OCI-LY7 (cell line): ENCODE data around the gene MCF2L2. TPM values are rescaled to one million over a fixed set of nuclear protein-coding genes. Genes with fewer than 3 reads are reported as not detected.
"Not testable (repeated sequence)": the region's sequence is repeated elsewhere in the genome, so short reads cannot be mapped to it uniquely, and the experiment has no call there.

Experiments used
- Bru-seq: library from RNA; stranded (reverse); fragments of 400-500 nt; gene quantifications from one replicate; lab custom pipeline; 2021; lab: Mats Ljungman, UMichigan
- BruChase-seq, 2 experiments: library from RNA; stranded (reverse); fragments of 400-500 nt; gene quantifications; one replicate each; lab custom pipeline; 2021; lab: Mats Ljungman, UMichigan
- BruUV-seq: library from RNA; stranded (reverse); fragments of 400-500 nt; replicated peaks from 2 replicates; lab custom pipeline; 2021; lab: Mats Ljungman, UMichigan
- CTCF ChIA-PET: fragments of 300-600 bp; sonication (Branson Sonifier 250); formaldehyde crosslinking; loops from one replicate; lab custom pipeline; 2022; ENCODE audit warnings: antibody characterized with exemption; ENCODE audit not compliant: unreplicated experiment; lab: Charles Lee
- POLR2A ChIA-PET: fragments of 300-600 bp; sonication (Branson Sonifier 250); formaldehyde crosslinking; loops from one replicate; lab custom pipeline; 2022; ENCODE audit warnings: antibody characterized with exemption; lab: Charles Lee
- DNase-seq: peaks from one replicate; pipeline ENCODE4 v3.0.0-alpha.2; 2015; ENCODE audit warnings: low spot score
- H2AFZ ChIP-seq: fragments of 200-600 bp; sonication (generic), shearing (Covaris generic); 2 replicates; pipeline ENCODE4 v1.6.1; 2014; ENCODE audit warnings: mild to moderate bottlenecking, antibody characterized with exemption, low read length, moderate library complexity
- H3K27ac ChIP-seq: fragments of 200-600 bp; sonication (generic); 2 replicates; pipeline ENCODE4 v1.5.1; 2014; ENCODE audit warnings: mixed run types, low read depth, mild to moderate bottlenecking, moderate library complexity, low read length, inconsistent platforms; ENCODE audit not compliant: poor library complexity, severe bottlenecking
- H3K36me3 ChIP-seq: fragments of 200-600 bp; sonication (generic); 2 replicates; pipeline ENCODE4 v1.6.1; 2014; ENCODE audit warnings: mild to moderate bottlenecking, antibody characterized with exemption, low read length, moderate library complexity, mixed read lengths; ENCODE audit not compliant: insufficient read depth
- H3K4me1 ChIP-seq: fragments of 200-600 bp; sonication (generic); 2 replicates; pipeline ENCODE4 v1.5.1; 2014; ENCODE audit warnings: mild to moderate bottlenecking, low read length; ENCODE audit not compliant: insufficient read depth, poor library complexity, severe bottlenecking
- H3K4me2 ChIP-seq: fragments of 200-600 bp; sonication (generic); 2 replicates; pipeline ENCODE4 v1.6.1; 2014; ENCODE audit warnings: mild to moderate bottlenecking, low read length
- H3K4me3 ChIP-seq: fragments of 200-600 bp; sonication (generic); 2 replicates; pipeline ENCODE4 v1.5.1; 2014; ENCODE audit warnings: mild to moderate bottlenecking, low read depth, low read length; ENCODE audit not compliant: poor library complexity, severe bottlenecking
- H3K79me2 ChIP-seq: fragments of 200-600 bp; sonication (generic); 2 replicates; pipeline ENCODE4 v1.6.1; 2016; ENCODE audit warnings: low read depth, mild to moderate bottlenecking, low read length, moderate library complexity, mixed read lengths; ENCODE audit not compliant: insufficient read depth
- H3K9me2 ChIP-seq: fragments of 200-600 bp; sonication (generic); 2 replicates; pipeline ENCODE4 v1.6.1; 2016; ENCODE audit warnings: mild to moderate bottlenecking, low read length, mixed read lengths; ENCODE audit not compliant: insufficient read depth
- H3K9me3 ChIP-seq: fragments of 200-600 bp; sonication (generic); 2 replicates; pipeline ENCODE4 v1.6.1; 2014; ENCODE audit warnings: mild to moderate bottlenecking, mixed run types, low read length, mixed read lengths
- H4K20me1 ChIP-seq: fragments of 200-600 bp; sonication (generic); 2 replicates; pipeline ENCODE4 v1.6.1; 2014; ENCODE audit warnings: mild to moderate bottlenecking, antibody characterized with exemption, low read length, moderate library complexity, mixed read lengths; ENCODE audit not compliant: insufficient read depth
- EZH2phosphoT487 ChIP-seq: fragments of 200-600 bp; sonication (generic); IDR thresholded peaks from 2 replicates; pipeline ENCODE4 v1.6.1; 2018; ENCODE audit warnings: low read depth, borderline replicate concordance, mild to moderate bottlenecking, mixed run types, antibody characterized with exemption, low read length, moderate library complexity, mixed read lengths
- intact Hi-C: fragments of 100-400 bp; cut with micrococcal nuclease; formaldehyde crosslinking; loops from one replicate; pipeline ENCODE4 v1.10.0; 2022; ENCODE audit not compliant: unreplicated experiment
- long read RNA-seq: library from polyadenylated mRNA; stranded (forward); transcript quantifications from one replicate; pipeline ENCODE4 v2.0.0, GENCODE V29; 2022
- total RNA-seq, 2 experiments: library from RNA; depleted of rRNA in 1 of 2; stranded (reverse); fragments of >200 nt in 1 of 2; shearing (Covaris generic) in 1 of 2; gene quantifications; 2 replicates each; pipeline ENCODE4 v1.2.3, GENCODE V29; 2014 to 2022
- TF ChIP-seq, protein P1 (sequence below): fragments of 200-600 bp; sonication (generic); conservative IDR thresholded peaks from 2 replicates; pipeline ENCODE4 v1.5.1; 2014; ENCODE audit warnings: mild to moderate bottlenecking, antibody characterized with exemption, low read length, moderate library complexity, mixed read lengths

Gene MCF2L2, protein sequence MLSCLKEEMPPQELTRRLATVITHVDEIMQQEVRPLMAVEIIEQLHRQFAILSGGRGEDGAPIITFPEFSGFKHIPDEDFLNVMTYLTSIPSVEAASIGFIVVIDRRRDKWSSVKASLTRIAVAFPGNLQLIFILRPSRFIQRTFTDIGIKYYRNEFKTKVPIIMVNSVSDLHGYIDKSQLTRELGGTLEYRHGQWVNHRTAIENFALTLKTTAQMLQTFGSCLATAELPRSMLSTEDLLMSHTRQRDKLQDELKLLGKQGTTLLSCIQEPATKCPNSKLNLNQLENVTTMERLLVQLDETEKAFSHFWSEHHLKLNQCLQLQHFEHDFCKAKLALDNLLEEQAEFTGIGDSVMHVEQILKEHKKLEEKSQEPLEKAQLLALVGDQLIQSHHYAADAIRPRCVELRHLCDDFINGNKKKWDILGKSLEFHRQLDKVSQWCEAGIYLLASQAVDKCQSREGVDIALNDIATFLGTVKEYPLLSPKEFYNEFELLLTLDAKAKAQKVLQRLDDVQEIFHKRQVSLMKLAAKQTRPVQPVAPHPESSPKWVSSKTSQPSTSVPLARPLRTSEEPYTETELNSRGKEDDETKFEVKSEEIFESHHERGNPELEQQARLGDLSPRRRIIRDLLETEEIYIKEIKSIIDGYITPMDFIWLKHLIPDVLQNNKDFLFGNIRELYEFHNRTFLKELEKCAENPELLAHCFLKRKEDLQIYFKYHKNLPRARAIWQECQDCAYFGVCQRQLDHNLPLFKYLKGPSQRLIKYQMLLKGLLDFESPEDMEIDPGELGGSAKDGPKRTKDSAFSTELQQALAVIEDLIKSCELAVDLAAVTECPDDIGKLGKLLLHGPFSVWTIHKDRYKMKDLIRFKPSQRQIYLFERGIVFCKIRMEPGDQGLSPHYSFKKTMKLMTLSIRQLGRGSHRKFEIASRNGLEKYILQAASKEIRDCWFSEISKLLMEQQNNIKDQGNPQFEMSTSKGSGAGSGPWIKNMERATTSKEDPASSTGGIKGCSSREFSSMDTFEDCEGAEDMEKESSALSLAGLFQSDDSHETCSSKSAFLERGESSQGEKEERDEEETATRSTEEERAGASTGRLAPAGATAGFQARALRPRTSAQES
- total RNA-seq (2014; rRNA removed; shearing (Covaris generic)) (4.9 and 6.6 TPM in 2 replicates), total RNA-seq (2022) (8.0 and 8.1 TPM in 2 replicates), Bru-seq, nascent RNA (percentile 51 among the genes with signal in this experiment), BruChase-seq, experiment 1, labeled RNA remaining after a 6-hour chase (percentile 51 among the genes with signal in this experiment), BruChase-seq, experiment 2, labeled RNA remaining after a 2-hour chase (percentile 51 among the genes with signal in this experiment)
- long read RNA-seq, partial matches to known transcripts = 5 of 14 reads
- long read RNA-seq, other reads (novel, unspliced or antisense) = 9 of 14 reads

DNA sequence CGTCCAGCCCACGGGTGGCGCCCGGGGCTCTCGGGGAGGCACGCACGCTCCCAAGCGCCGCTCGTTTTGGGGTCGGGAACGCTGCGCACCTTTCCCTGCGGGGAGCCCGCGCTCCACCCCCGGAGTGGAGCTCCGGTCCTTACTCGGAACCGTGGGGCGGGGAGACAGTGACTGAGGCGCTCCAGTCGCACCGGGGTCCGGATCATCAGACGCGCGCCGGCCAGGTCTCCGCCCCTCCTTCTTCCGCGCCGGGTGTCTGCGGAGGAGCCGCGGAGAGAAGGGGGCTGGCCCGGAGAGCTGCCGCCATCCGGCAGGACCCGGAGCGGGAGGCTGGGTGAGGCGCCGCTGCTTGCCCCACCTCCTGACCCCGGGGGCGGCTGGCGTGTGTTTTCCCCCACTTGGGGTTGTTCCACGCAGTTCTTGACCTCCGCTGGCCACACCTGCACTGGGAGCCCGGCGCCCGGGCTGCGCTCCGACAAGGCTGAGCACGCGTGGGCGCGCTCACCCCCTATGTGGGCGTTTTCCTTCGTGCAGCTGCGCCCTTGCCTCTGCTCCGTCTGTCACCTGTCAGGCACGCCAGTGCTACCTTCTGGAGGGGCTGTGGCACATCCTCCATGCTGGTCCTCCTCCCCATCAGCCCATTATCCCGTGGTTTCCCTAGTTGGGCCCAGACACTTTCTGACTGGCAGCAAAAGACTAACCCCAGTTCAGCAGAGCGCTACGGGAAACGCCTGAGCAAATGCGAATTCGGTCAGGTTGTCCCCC is at the start of gene MCF2L2:
Gene MCF2L2, minus strand, starts transcription at position 173 of the 765 bp plus-strand sequence. CDS start 642 bp downstream, outside the sequence.
- Histone ChIP-seq H3K4me3 (peak within 1 kb of the TSS; percentile 71), H2AFZ (peak within 1 kb of the TSS; percentile 77), H3K9me2 (no peaks in the 10 kb centered on the region), H3K9me3 (no peaks in the 10 kb centered on the region), H3K4me2 (peak within 1 kb of the TSS; percentile 78), H3K79me2 (no peaks in the 10 kb centered on the region), H3K4me1 (peaks cover 15% of the 10 kb centered on the region), H3K27ac (peak within 1 kb of the TSS; percentile 7), H4K20me1 (no peaks in the 10 kb centered on the region), H3K36me3 (no peaks in the 10 kb centered on the region)
- ChIA-PET CTCF (interaction anchor here (0.6 kb wide), 2 partner anchors 18 to 85 kb away, joined by 3 read pairs; no protein-coding TSS in a partner anchor), POLR2A (interaction anchor here (0.8 to 1.2 kb wide), 3 partner anchors 10 to 19 kb away, joined by 3 read pairs; no protein-coding TSS in a partner anchor)
- peak; percentile 81 for DNase-seq
- no TSS peak for BruUV-seq
- TF ChIP-seq EZH2phosphoT487 = no peak
- TF ChIP-seq, protein P1, sequence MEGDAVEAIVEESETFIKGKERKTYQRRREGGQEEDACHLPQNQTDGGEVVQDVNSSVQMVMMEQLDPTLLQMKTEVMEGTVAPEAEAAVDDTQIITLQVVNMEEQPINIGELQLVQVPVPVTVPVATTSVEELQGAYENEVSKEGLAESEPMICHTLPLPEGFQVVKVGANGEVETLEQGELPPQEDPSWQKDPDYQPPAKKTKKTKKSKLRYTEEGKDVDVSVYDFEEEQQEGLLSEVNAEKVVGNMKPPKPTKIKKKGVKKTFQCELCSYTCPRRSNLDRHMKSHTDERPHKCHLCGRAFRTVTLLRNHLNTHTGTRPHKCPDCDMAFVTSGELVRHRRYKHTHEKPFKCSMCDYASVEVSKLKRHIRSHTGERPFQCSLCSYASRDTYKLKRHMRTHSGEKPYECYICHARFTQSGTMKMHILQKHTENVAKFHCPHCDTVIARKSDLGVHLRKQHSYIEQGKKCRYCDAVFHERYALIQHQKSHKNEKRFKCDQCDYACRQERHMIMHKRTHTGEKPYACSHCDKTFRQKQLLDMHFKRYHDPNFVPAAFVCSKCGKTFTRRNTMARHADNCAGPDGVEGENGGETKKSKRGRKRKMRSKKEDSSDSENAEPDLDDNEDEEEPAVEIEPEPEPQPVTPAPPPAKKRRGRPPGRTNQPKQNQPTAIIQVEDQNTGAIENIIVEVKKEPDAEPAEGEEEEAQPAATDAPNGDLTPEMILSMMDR = peak; percentile 24; the same call in 1 of the 2 replicates
- intact Hi-C loops = loop anchor here (5.0 kb wide), 1 partner anchor 934 kb away; the partner anchor contains the start of genes CLCN2 and POLR2H

DNA sequence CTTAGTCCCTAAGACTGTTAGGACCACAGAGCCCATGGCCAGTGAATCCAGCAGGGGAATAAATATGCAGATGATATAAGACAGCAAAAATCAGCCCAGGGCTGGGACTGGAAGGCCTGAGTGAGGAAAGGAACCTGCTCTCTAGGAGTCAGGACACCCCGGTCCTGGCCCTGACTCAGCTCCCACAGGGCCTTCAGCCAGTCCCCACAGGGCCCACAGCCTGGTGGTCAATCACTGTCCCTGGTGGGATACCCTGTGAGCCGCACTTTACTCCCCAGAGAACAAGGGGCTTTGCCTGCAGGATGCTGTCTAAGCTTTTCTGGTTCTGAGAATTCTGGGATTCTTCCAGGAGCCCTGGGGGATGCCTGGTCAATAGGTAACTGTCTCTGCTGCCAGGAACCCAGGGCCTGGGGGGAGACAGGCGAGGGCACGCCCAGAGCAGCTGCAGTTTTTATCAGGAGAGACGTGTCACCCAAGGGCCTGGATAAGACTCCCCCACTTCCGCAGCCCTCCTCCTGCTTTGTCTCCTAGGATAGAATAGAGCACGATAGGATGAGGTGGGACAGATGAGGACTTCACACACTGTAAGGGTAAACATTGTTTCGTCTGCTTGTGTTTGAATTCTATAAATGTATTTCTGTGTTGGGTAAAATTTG is 49.5 kb upstream of the MCF2L2 start:
- H4K20me1 ChIP-seq = no peaks in the 10 kb centered on the region
- no peak overlapping the region for H3K4me2 ChIP-seq
- no peak for DNase-seq
- TF ChIP-seq, protein P1 = no peak
- no peak for TF ChIP-seq EZH2phosphoT487
- H3K9me2 ChIP-seq = no peaks in the 10 kb centered on the region
- no peak overlapping the region for H3K27ac ChIP-seq
- intact Hi-C loops = no loop called here
- H3K9me3 ChIP-seq = no peaks in the 10 kb centered on the region
- ChIA-PET CTCF (no interaction called here), POLR2A (interaction anchor here (0.6 to 0.7 kb wide), 2 partner anchors 584 to 1491 kb away, joined by 3 to 4 read pairs; no protein-coding TSS in a partner anchor)
- no peak overlapping the region for H3K4me3 ChIP-seq
- no TSS peak for BruUV-seq
- H3K79me2 ChIP-seq = no peaks in the 10 kb centered on the region
- H2AFZ ChIP-seq = no peak overlapping the region
- no peaks in the 10 kb centered on the region for H3K36me3 ChIP-seq
- peaks cover 28% of the 10 kb centered on the region for H3K4me1 ChIP-seq

DNA sequence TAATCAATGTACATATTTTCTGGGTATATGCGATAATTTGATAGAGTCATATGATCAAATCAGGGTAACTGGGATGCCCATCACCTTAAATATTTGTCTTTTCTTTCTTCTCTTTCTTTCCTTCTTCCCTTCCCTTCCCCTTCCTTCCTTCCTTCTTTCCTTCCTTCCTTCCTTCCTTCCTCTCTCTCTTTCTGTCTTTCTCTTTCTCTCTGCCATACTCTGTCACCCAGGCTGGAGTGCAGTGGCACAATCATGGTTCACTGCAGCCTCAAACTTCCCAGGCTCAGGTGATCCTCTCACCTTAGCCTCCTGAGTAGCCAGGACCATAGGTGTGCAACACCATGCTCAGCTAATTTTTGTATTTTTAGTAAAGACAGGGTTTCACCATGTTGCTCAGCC is 47.3 kb upstream of the MCF2L2 start:
- H3K79me2 ChIP-seq, H3K4me3 ChIP-seq, H3K9me2 ChIP-seq, H2AFZ ChIP-seq, DNase-seq, BruUV-seq, H4K20me1 ChIP-seq, H3K4me2 ChIP-seq, H3K36me3 ChIP-seq, intact Hi-C loops, H3K27ac ChIP-seq, H3K9me3 ChIP-seq: not testable (repeated sequence)
- ChIA-PET POLR2A (interaction anchor here (0.5 to 1.5 kb wide), 7 partner anchors 10 to 345 kb away, joined by 3 to 7 read pairs (median 4); no protein-coding TSS in a partner anchor), CTCF (interaction anchor here (0.7 to 0.8 kb wide), 2 partner anchors 66 to 112 kb away, joined by 3 read pairs; no protein-coding TSS in a partner anchor)
- peaks cover 30% of the 10 kb centered on the region for H3K4me1 ChIP-seq
